Endothelial cell of umbilical vein (primary cell): ENCODE data around the gene FRRS1.

Experiments used
- CTCF ChIP-seq, 2 donors: IDR thresholded peaks; 1 replicate in 1 of 2; 2 replicates in 1 of 2; pipeline ENCODE4 v1.5.1; 2011; ENCODE audit warnings: low read length in 2 of 2, mild to moderate bottlenecking in 2 of 2, moderate library complexity in 2 of 2, control low read depth in 1 of 2, inconsistent platforms in 1 of 2, low read depth in 1 of 2; ENCODE audit not compliant: insufficient read depth in 1 of 2; ENCODE audit errors: extremely low read depth in 1 of 2
- JUN ChIP-seq: IDR thresholded peaks from 2 replicates; pipeline ENCODE4 v1.6.1; 2011; ENCODE audit warnings: borderline replicate concordance, low read depth; ENCODE audit not compliant: insufficient read length, insufficient read depth
- MAX ChIP-seq: IDR thresholded peaks from 2 replicates; pipeline ENCODE4 v1.6.1; 2011; ENCODE audit not compliant: insufficient read depth, insufficient read length
- POLR2AphosphoS5 ChIP-seq: IDR thresholded peaks from 2 replicates; pipeline ENCODE4 v1.6.1; 2012; ENCODE audit warnings: low read depth, mild to moderate bottlenecking, control low read depth, low read length, moderate library complexity; ENCODE audit not compliant: insufficient read depth

GRCh38 chr1:99725996-99726395, 40.4 kb downstream of the FRRS1 start:
- TF ChIP-seq JUN (no peak), CTCF (IDR thresholded peaks at IDR 0.05; ENCODE audit: extremely low read depth in 1 of 2, insufficient read depth in 1 of 2, low read depth in 1 of 2, low read length in 2 of 2) (no peak), POLR2AphosphoS5 (no peak), MAX (no peak)
